NCI-H2029 treated with DMSO at 0.1 percent for 48 hours (cell line): ENCODE results near the gene SLC18A3.

Source experiments
- DNase-seq: peaks from one replicate; lab custom pipeline; 2025; lab: John Stamatoyannopoulos, UW

The SLC18A3 gene

DNA sequence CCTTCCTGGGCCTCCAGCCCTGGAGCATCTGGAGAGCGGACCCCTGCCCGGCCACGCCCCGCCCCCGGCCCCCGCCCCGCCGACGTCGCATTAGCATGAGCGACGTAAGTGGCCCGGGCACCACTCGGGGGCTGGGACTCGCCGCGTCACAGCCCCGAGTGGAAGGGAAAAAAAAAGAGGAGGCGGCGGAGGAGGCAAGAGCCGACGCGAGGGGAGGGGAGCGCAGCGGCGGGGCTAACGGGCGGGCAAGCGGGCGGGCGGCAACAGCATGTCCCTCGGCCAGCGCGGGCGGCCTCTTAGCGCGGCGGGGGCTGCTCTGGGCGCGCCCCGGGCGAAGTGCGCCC lies at the start of gene SLC18A3:
TSS of gene SLC18A3 (plus strand) at position 197 of the 344 bp plus-strand sequence. CDS start 431 bp downstream, outside the sequence.
- DNase-seq = no peak

- DNase-seq = no peak
Measured at GRCh38 chr10:49560526-49560925, 49.6 kb upstream of the SLC18A3 start.

DNA sequence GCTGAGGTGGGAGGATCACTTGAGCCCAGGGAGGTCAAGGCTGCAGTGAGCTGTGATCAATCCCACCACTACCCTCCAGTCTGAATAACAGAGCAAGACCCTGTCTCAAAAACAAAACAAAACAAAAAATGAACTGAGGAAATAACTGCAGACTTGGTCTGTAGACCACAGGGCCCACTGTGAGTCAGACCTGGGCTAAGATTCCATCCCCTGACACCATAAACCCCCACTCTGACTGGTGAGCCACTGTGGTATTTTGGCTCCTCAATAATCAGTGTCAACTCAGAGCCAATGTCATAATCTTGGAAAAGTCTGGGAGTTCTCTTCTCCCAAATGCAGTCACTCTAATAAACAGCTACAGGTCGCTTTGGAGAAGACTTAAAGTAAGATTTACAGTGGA lies 47.2 kb upstream of the SLC18A3 start:
- no peak for DNase-seq

GRCh38 chr10:49564461-49565009 lies 45.6 kb upstream of the SLC18A3 start:
- DNase-seq = no peak

- no peak for DNase-seq
Measured at GRCh38 chr10:49567810-49568209, 42.3 kb upstream of the SLC18A3 start.

- no peak for DNase-seq
Measured at GRCh38 chr10:49568235-49568634, 41.9 kb upstream of the SLC18A3 start.

DNA sequence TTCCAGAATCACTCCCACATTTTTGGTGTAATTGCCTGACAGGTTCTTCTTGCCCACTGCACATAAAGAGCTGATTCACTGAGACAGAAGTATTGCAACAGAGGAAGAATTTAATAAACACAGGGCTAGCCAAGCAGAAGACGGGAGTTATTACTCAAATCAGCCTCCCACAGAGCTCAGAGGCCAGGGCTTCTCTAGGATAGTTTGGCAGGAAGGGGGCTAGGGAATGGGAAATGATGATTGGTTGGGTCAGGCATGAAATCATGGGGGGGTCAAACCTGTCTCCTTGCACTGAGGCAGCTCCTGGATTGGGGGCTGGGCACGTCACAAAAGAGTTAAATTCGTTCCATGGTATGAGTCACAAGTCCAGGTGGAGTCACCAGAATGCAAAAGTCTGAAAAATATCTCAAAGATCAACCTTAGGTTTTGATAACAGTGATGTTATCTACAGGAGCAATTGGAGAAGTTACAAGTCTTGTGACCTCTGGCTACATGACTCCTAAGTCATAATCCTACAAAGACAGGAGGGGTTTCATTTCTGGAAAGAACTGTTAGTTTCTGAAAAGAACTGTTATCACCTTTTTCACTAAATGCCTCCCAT lies 41.0 kb upstream of the SLC18A3 start:
- DNase-seq = no peak

DNA sequence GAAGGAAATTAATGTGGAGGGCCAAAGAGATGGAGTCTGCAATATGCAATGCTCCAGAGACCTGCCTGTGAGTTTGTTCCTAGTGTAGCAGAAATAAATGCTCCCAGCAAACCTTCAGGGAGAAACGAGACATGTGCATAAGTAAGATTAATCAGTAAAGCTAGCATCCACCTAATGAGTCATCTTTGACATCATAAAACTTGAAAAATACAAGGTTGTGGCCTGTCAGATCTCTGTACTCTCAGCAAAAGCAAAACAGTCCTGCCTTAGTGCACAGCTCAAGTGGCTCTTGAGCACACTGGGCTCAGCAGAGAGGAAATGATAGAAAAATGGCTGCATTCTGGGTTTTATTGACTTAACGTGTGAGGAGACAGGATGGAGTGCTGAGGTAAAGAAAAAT lies 38.7 kb upstream of the SLC18A3 start:
- no peak for DNase-seq

DNA sequence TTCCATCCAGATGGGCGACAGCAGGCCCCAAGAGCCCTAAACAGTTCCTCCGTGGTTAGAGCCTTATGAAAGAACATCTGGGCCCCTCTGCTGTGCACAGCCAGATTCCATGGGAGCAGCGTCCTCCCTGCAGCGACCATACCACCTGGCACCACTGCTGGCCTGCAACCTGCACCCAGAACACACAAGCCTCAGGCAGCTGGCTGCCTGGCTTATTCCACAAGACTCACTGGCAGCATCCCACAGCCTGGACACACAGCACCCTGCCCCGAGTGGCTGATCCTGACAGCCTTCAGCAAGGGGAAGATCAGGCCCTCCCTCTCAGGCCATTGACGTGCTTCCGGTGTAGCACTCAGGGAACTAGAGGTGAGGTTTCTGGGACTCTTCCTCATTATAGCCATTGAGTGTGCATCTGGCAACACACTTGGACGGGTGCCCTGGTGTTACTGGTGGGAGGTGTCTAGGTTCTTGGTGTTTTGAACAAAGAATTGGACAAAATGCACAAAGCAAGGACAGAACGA lies 37.5 kb upstream of the SLC18A3 start:
- peak; percentile 1 for DNase-seq

- DNase-seq = no peak
Measured at GRCh38 chr10:49575489-49576072, 34.5 kb upstream of the SLC18A3 start.

GRCh38 chr10:49577182-49577925 lies 32.8 kb upstream of the SLC18A3 start:
- no peak for DNase-seq

GRCh38 chr10:49578392-49578791 lies 31.7 kb upstream of the SLC18A3 start:
- no peak for DNase-seq

DNA sequence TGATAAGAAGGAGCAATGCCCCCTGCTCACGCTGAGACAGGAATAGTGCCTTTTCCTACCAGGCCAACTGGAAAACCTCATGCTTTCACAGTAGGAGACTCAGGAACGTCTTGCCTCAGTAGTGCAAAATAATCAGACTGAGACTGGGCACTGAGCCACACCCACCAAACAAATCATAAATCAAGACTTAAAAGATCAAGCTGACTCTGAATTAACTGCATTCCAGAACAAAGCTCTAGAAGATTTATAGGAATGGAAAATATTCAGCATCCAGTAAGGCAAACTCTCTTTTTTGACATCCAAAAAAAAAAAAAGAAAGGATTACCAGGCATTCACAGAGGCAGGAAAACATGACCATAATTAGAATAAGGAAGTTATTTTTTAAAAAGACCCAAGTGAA lies 30.5 kb upstream of the SLC18A3 start:
- no peak for DNase-seq

DNA sequence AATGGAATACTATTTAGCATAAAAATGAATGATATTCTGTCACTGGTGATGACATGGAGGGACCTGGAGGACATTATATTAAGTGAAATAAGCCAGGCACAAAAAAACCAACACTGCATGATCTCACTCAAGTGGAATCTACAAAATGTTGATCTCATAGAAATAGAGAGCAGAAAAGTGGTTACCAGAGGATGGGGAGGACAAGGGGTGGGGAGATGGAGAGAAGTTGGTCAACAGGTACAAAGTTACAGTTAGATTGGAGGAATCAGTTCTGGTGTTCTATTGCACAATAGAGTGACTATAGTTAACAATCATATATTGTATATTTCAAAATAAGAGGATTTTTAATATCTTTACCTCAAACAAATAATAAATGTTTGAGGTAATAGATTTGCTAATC lies 24.7 kb upstream of the SLC18A3 start:
- no peak for DNase-seq

- DNase-seq = no peak
Measured at GRCh38 chr10:49587981-49588380, 22.1 kb upstream of the SLC18A3 start.

- DNase-seq = peak; percentile 5
Measured at GRCh38 chr10:49592726-49593563, 17.2 kb upstream of the SLC18A3 start.

DNA sequence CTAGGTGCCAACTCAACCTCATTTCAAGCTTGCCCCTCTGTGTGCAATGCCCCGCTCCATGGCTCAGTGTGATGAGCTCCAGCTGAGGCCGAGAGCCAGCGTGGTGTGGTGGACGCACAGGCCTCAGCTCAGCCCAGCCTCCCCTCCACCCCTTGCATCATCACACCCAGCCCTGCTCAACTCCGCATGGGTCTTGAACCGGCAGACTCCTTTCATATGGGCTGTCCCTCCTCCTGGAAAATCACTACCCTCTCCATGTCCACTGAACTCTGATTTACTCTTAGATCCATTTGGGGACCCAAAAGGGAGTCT lies 16.6 kb upstream of the SLC18A3 start:
- no peak for DNase-seq

DNA sequence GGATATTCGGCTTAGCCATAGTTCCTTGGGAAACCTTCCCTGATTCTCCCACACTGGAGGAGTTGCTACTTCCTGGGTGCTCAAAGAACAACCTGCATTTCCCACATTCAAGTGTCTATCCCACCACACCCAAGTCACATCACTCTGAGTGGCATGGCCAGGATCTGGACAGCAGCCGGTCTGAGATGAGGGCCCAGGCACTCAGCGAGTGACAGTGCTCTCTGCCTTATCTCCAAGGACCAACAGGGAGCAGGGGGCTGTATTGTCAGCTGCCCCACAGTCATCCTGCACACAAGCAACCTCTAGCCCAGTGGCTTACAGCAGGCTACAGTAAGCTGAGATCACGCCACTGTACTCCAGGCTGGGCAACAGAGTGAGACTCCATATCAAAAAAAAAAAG lies 16.1 kb upstream of the SLC18A3 start:
- no peak for DNase-seq

DNA sequence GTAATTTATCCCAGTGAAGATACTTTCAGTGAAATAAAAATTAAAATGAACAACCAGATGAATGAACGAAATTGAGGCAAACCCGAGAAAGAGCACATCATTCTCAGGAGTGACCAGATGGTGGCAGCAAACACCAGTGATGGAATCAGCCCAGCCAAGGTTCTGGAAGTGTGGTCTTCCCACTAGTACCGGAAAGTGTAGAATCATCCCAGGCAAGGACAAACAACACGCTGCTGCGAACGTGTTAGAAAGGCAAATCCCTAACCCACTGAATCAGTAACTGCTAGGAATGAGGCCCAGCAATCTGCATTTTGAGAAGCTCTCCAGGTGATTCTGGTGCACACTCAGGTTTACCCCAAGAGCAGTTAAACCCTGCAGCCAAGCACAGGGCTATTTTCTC lies 15.5 kb upstream of the SLC18A3 start:
- DNase-seq = no peak

DNA sequence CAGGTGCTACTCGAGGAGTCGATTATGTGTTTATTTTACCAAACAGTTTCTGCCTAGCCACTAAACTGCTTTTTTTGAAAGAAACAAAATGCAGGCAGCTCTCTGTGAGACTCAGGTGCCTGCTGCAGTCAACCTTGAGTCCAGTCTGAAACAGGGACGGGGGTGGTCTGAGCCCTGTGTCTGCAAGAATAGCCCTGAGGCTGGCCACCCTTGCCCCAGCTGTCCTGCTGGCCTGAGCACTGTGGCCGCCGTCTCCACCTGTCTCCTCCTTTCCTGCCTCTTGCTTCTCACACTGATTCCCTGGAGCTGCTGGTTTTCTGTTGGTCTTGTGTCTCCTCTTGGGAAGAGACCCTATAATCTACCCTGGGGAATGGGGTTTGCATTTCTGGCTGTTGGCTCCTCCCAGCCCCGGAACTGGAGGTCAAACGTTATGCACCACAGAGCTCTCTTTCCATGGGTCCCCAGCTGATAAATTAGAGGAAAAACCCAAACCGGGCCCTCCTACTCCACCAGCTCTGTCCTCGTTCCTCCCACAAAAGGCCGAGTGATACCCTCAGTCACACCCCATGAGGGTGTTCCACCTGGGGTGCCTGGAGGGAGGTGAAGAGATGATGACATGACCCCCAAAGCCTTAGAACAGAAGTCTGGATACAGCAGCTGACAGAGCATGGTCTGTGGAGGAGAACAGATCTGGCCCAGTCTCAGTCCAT lies 15.0 kb upstream of the SLC18A3 start:
- no peak for DNase-seq

GRCh38 chr10:49595713-49596492 lies 14.2 kb upstream of the SLC18A3 start:
- no peak for DNase-seq
